ENCODE results near the gene CDH13.

The CDH13 gene

DNA sequence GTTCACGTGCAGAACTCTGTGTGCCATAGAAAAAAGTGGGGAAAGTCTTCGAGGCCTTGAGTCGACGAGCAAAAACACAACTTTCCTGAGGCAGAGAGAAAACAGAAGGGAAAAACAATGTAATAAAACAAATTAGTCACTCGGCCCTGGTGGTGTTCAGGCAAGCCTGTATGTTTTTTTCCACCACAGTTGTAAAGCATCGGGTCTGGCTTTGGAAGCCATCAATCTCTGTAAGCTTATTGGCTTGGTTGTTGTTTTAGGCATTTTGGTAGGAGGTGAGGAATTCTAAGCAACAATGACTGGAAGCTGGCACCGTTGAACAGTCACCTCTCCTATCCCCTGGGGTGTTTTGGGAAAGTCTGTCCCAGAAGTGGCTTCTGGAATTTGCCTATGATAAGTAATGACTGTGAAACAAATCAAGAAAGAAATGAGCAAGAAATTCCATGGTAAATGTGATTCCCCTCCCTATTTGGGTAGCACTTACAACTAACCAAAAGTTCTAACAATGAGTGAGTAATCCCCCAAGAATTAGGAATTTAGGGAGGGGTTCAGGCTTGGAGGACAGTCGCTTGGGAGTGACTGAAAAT is 2.8 kb downstream of the CDH13 start:
- no peaks in the 10 kb centered on the region for H3K36me3 ChIP-seq (ENCODE audit: control insufficient read depth, low read length)
- H3K9me2 ChIP-seq (replicated peaks; ENCODE audit: control insufficient read depth, low read length): no peaks in the 10 kb centered on the region
- no peaks in the 10 kb centered on the region for H3K27me3 ChIP-seq (ENCODE audit: control insufficient read depth, low read length)
- H3K4me3 ChIP-seq (ENCODE audit: low read length): no peak overlapping the region
- H3K9me3 ChIP-seq (ENCODE audit: control insufficient read depth, insufficient read depth, low read length): no peaks in the 10 kb centered on the region
- H3F3A ChIP-seq (ENCODE audit: control insufficient read depth, insufficient read depth): no peaks in the 10 kb centered on the region
- TF ChIP-seq, protein P1, sequence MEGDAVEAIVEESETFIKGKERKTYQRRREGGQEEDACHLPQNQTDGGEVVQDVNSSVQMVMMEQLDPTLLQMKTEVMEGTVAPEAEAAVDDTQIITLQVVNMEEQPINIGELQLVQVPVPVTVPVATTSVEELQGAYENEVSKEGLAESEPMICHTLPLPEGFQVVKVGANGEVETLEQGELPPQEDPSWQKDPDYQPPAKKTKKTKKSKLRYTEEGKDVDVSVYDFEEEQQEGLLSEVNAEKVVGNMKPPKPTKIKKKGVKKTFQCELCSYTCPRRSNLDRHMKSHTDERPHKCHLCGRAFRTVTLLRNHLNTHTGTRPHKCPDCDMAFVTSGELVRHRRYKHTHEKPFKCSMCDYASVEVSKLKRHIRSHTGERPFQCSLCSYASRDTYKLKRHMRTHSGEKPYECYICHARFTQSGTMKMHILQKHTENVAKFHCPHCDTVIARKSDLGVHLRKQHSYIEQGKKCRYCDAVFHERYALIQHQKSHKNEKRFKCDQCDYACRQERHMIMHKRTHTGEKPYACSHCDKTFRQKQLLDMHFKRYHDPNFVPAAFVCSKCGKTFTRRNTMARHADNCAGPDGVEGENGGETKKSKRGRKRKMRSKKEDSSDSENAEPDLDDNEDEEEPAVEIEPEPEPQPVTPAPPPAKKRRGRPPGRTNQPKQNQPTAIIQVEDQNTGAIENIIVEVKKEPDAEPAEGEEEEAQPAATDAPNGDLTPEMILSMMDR (IDR thresholded peaks at IDR 0.05; ENCODE audit: low read depth, low read length, poor library complexity, severe bottlenecking): no peak
- no peak for TF ChIP-seq EZH2phosphoT487 (IDR thresholded peaks at IDR 0.05; ENCODE audit: borderline replicate concordance, low read length)
- no peaks in the 10 kb centered on the region for H4K20me1 ChIP-seq (ENCODE audit: control insufficient read depth, insufficient read depth, low read depth, low read length)
- no peak overlapping the region for H3K4me2 ChIP-seq (ENCODE audit: low read length)
- no peaks in the 10 kb centered on the region for H3K79me2 ChIP-seq (ENCODE audit: control insufficient read depth, low read length)
- H3K4me1 ChIP-seq (ENCODE audit: control insufficient read depth, low read length): no peaks in the 10 kb centered on the region
- H3K27ac ChIP-seq (ENCODE audit: low read depth, low read length): no peak overlapping the region

DNA sequence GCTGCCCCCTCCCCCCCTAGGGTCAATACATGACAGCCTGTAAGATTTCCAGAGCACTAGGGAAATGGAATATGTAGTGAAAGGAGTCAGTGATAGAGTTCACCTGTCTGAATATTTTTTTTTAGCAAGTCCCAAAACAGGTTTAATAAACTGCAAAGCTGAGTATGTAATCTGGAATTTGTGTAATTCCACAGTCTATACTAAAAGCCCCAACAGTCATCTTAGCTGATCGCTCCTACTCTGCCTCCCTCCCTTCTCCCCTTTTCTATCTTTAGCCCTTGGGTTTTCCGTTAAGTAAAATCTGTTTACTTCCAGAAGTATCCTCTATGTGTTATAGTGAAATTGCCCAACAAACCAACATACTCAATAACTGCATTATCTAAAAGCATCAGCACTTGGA is 3.5 kb downstream of the CDH13 start:
- TF ChIP-seq, protein P1 (IDR thresholded peaks at IDR 0.05; ENCODE audit: low read depth, low read length, poor library complexity, severe bottlenecking): no peak
- no peak for TF ChIP-seq EZH2phosphoT487 (IDR thresholded peaks at IDR 0.05; ENCODE audit: borderline replicate concordance, low read length)
- no peak overlapping the region for H3K4me2 ChIP-seq (ENCODE audit: low read length)
- no peaks in the 10 kb centered on the region for H3K9me2 ChIP-seq (replicated peaks; ENCODE audit: control insufficient read depth, low read length)
- no peaks in the 10 kb centered on the region for H3K27me3 ChIP-seq (ENCODE audit: control insufficient read depth, low read length)
- H3K79me2 ChIP-seq (ENCODE audit: control insufficient read depth, low read length): no peaks in the 10 kb centered on the region
- no peaks in the 10 kb centered on the region for H3K4me1 ChIP-seq (ENCODE audit: control insufficient read depth, low read length)
- no peaks in the 10 kb centered on the region for H3F3A ChIP-seq (ENCODE audit: control insufficient read depth, insufficient read depth)
- H3K9me3 ChIP-seq (ENCODE audit: control insufficient read depth, insufficient read depth, low read length): no peaks in the 10 kb centered on the region
- no peaks in the 10 kb centered on the region for H3K36me3 ChIP-seq (ENCODE audit: control insufficient read depth, low read length)
- no peaks in the 10 kb centered on the region for H4K20me1 ChIP-seq (ENCODE audit: control insufficient read depth, insufficient read depth, low read depth, low read length)
- H3K4me3 ChIP-seq (ENCODE audit: low read length): no peak overlapping the region
- H3K27ac ChIP-seq (ENCODE audit: low read depth, low read length): no peak overlapping the region

DNA sequence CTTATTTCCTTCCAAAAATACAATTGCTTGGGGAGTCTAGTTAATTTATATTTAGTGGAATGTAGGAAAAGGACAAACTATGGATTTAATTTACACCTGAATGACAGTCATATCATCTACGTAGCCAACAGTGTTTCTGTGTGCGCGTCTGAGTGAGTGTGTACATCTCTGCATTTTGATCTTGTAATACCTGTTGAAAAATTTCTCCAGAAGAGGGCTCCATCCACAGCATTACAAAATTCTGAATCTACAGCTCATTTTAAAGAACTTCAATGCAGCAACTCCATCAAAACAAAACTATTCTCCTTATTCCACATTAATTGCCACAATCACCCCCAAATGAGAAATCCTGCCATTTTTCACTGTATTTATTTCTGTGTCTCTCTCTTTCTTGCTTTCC is 3.9 kb downstream of the CDH13 start:
- H3K9me2 ChIP-seq (replicated peaks; ENCODE audit: control insufficient read depth, low read length): no peaks in the 10 kb centered on the region
- H3K27ac ChIP-seq (ENCODE audit: low read depth, low read length): no peak overlapping the region
- no peak overlapping the region for H3K4me3 ChIP-seq (ENCODE audit: low read length)
- no peak overlapping the region for H3K4me2 ChIP-seq (ENCODE audit: low read length)
- H3F3A ChIP-seq (ENCODE audit: control insufficient read depth, insufficient read depth): no peaks in the 10 kb centered on the region
- no peaks in the 10 kb centered on the region for H3K79me2 ChIP-seq (ENCODE audit: control insufficient read depth, low read length)
- H3K9me3 ChIP-seq (ENCODE audit: control insufficient read depth, insufficient read depth, low read length): no peaks in the 10 kb centered on the region
- H3K36me3 ChIP-seq (ENCODE audit: control insufficient read depth, low read length): no peaks in the 10 kb centered on the region
- TF ChIP-seq, protein P1 (IDR thresholded peaks at IDR 0.05; ENCODE audit: low read depth, low read length, poor library complexity, severe bottlenecking): no peak
- TF ChIP-seq EZH2phosphoT487 (IDR thresholded peaks at IDR 0.05; ENCODE audit: borderline replicate concordance, low read length): no peak
- H3K4me1 ChIP-seq (ENCODE audit: control insufficient read depth, low read length): no peaks in the 10 kb centered on the region
- H3K27me3 ChIP-seq (ENCODE audit: control insufficient read depth, low read length): no peaks in the 10 kb centered on the region
- no peaks in the 10 kb centered on the region for H4K20me1 ChIP-seq (ENCODE audit: control insufficient read depth, insufficient read depth, low read depth, low read length)

Measured in DOHH2 (cell line).